Lung (tissue), 12 donors: ENCODE results near the gene SLC38A3. TPM values are rescaled to one million over a fixed set of nuclear protein-coding genes. Genes with fewer than 3 reads are reported as not detected.

Experiments used
- ATAC-seq: fragments of 200-7000 bp; cut with Tn5 transposase; one replicate; pipeline ENCODE4 v1.9.1; 2020; ENCODE audit warnings: moderate number of reproducible peaks; ENCODE audit not compliant: insufficient read depth, low FRiP score
- DNase-seq, 3 donors: peaks; one replicate each; pipeline ENCODE4 v3.0.0-alpha.2; 2013 to 2017
- H3K27ac ChIP-seq, 2 donors: one replicate each; pipeline ENCODE4 v1.5.1; 2013; ENCODE audit warnings: mild to moderate bottlenecking in 2 of 2, moderate library complexity in 2 of 2, control low read depth in 1 of 2, inconsistent platforms in 1 of 2, low read depth in 1 of 2, low read length in 1 of 2
- H3K27me3 ChIP-seq, 3 donors: one replicate each; pipeline ENCODE4 v1.5.1; 2013; ENCODE audit warnings: low read length in 2 of 3; ENCODE audit not compliant: control insufficient read depth in 3 of 3, insufficient read depth in 3 of 3
- H3K36me3 ChIP-seq, 4 donors: one replicate each; pipeline ENCODE4 v1.5.1; 2013; ENCODE audit warnings: low read length in 4 of 4, mild to moderate bottlenecking in 1 of 4, moderate library complexity in 1 of 4; ENCODE audit not compliant: control insufficient read depth in 4 of 4, insufficient read depth in 4 of 4
- H3K4me1 ChIP-seq, 5 donors: one replicate each; pipeline ENCODE4 v1.5.1; 2013; ENCODE audit warnings: low read length in 5 of 5, mild to moderate bottlenecking in 2 of 5, moderate library complexity in 1 of 5; ENCODE audit not compliant: control insufficient read depth in 5 of 5, insufficient read depth in 5 of 5
- H3K4me3 ChIP-seq: one replicate; pipeline ENCODE4 v1.5.1; 2013; ENCODE audit warnings: mild to moderate bottlenecking, control low read depth, moderate library complexity
- H3K9ac ChIP-seq, 2 donors: one replicate each; pipeline ENCODE4 v1.5.1; 2013; ENCODE audit warnings: low read length in 2 of 2, control low read depth in 1 of 2; ENCODE audit not compliant: insufficient read depth in 1 of 2
- H3K9me3 ChIP-seq, 4 donors: one replicate each; pipeline ENCODE4 v1.5.1; 2013; ENCODE audit warnings: low read length in 3 of 4, mild to moderate bottlenecking in 1 of 4, moderate library complexity in 1 of 4; ENCODE audit not compliant: control insufficient read depth in 4 of 4, insufficient read depth in 3 of 4
- CTCF ChIP-seq: IDR thresholded peaks from 2 replicates; pipeline ENCODE4 v1.5.1; 2012; ENCODE audit warnings: mild to moderate bottlenecking; ENCODE audit errors: control extremely low read depth, extremely low read depth
- WGBS, 2 donors: extraction: QIAGEN DNeasy Blood & Tissue Kit; methylation state at CpG; one replicate each; pipeline ENCODE4 v1.1.7; 2013; 5-methylcytosine and 5-hydroxymethylcytosine counted together
- polyA plus RNA-seq, 2 donors: library from polyadenylated mRNA; stranded (reverse); fragments of 200-250 nt; gene quantifications; one replicate each; pipeline ENCODE4 v1.2.1, GENCODE V29; 2013
- total RNA-seq, 2 donors: library from RNA; depleted of rRNA in 1 of 2; stranded (reverse); fragments of >200 nt in 1 of 2; gene quantifications; one replicate each; pipeline ENCODE4 v1.2.1, GENCODE V29; 2014 to 2021
- donor health status: control.
- donor health status: control.
- donor health status: Bipolar disorder and iron deficiency.
- donor health status: healthy.
- donor health status: DM: yes; HTN: yes; CAD: no.

Gene SLC38A3
- total and polyA plus RNA-seq, 4 donors, result 0.08 to 4.3 (median 0.33) TPM

- peaks cover 0 to 5% (median 3%) of the 10 kb centered on the region in 5 donors for H3K4me1 ChIP-seq
- no peak overlapping the region for H3K27ac ChIP-seq
- H3K9ac ChIP-seq, result no peak overlapping the region
- peaks cover 0 to 7% (median 0%) of the 10 kb centered on the region in 4 donors for H3K9me3 ChIP-seq
- H3K27me3 ChIP-seq, result peaks cover 0 to 34% (median 14%) of the 10 kb centered on the region in 3 donors
- no peak overlapping the region for H3K4me3 ChIP-seq
- 82 to 88% methylated on average over 6 of the region's 6 CpGs for WGBS, 2 donors
- TF ChIP-seq CTCF, result no peak
- ATAC-seq (no peak), DNase-seq (no peak)
- H3K36me3 ChIP-seq, result no peaks in the 10 kb centered on the region
These were observed 8.7 kb upstream of the SLC38A3 start for GRCh38 chr3:50196253-50196801.

- H3K9ac ChIP-seq, result no peak overlapping the region
- TF ChIP-seq CTCF, result no peak
- H3K27ac ChIP-seq, result no peak overlapping the region
- ATAC-seq, result no peak
- peaks cover 0 to 5% (median 2%) of the 10 kb centered on the region in 3 donors for H3K27me3 ChIP-seq
- no peaks in the 10 kb centered on the region for H3K9me3 ChIP-seq
- H3K36me3 ChIP-seq, result no peaks in the 10 kb centered on the region
- WGBS, 2 donors, result 91 to 94% methylated on average over 10 of the region's 10 CpGs
- DNase-seq, result no peak
- H3K4me3 ChIP-seq, result no peak overlapping the region
- peaks cover 0 to 13% (median 8%) of the 10 kb centered on the region in 5 donors for H3K4me1 ChIP-seq
These were observed 3.3 kb upstream of the SLC38A3 start for GRCh38 chr3:50201573-50202315.

GRCh38 chr3:50202353-50203112 lies 2.5 kb upstream of the SLC38A3 start:
- Histone ChIP-seq H3K4me1 (peaks cover 0 to 13% (median 8%) of the 10 kb centered on the region in 5 donors), H3K27ac (no peak overlapping the region), H3K27me3 (peaks cover 0 to 3% (median 2%) of the 10 kb centered on the region in 3 donors), H3K4me3 (no peak overlapping the region), H3K9ac (no peak overlapping the region), H3K9me3 (no peaks in the 10 kb centered on the region), H3K36me3 (no peaks in the 10 kb centered on the region)
- WGBS, 2 donors, result 88 to 94% methylated on average over 16 of the region's 16 CpGs
- ATAC-seq, result no peak
- no peak for DNase-seq
- no peak for TF ChIP-seq CTCF
